HG03558 (cell line): ENCODE measurements around the gene SPRED2.
"Not testable (repeated sequence)": the region's sequence is repeated elsewhere in the genome, so short reads cannot be mapped to it uniquely, and the experiment has no call there.

ENCODE experiments used
- ATAC-seq: cut with Tn5 transposase; IDR thresholded peaks from one replicate; pipeline ENCODE4 v1.9.1; 2021; ENCODE audit warnings: moderate number of reproducible peaks; ENCODE audit not compliant: unreplicated experiment; ENCODE audit errors: extremely low read depth

The SPRED2 gene

GRCh38 chr2:65319072-65319673 lies 113.2 kb downstream of the SPRED2 start:
- no peak for ATAC-seq

GRCh38 chr2:65317841-65318240 lies 114.6 kb downstream of the SPRED2 start:
- no peak for ATAC-seq

DNA sequence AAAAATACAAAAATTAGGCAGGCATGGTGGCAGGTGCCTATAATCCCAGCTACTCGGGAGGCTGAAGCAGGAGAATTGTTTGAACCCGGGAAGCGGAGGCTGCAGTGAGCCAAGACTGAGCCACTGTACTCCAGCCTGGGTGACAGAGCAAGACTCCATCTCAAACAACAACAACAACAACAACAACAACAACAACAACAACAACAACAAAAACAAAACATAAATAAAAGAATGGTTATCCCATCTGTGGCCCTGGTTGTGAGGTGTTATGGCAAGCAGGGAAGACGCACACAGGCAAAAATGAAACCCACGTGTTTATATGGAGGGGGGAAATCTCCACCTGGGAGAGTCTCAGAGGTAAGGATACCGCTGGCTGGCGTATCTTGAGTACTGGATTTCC lies 115.0 kb downstream of the SPRED2 start:
- ATAC-seq = not testable (repeated sequence)

DNA sequence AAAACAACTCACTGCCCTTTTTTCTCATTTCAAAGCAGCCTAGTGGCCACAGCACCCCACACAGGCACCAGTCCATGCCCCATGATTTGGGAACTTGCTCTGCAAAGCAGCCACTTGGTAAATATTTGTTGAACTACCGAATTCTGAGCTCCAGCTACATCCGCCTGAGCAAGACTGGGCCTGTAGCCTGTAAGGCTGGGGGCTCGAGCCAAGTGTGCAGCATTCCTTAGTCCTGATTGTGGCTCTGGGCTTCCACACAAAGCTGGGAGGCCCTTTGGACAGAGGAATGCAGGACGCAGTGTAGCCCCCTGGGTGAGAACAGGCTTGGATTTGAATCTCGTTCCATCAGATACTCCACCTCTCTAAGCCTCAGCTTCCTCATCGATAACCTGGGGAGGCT lies 116.3 kb downstream of the SPRED2 start:
- ATAC-seq = no peak

DNA sequence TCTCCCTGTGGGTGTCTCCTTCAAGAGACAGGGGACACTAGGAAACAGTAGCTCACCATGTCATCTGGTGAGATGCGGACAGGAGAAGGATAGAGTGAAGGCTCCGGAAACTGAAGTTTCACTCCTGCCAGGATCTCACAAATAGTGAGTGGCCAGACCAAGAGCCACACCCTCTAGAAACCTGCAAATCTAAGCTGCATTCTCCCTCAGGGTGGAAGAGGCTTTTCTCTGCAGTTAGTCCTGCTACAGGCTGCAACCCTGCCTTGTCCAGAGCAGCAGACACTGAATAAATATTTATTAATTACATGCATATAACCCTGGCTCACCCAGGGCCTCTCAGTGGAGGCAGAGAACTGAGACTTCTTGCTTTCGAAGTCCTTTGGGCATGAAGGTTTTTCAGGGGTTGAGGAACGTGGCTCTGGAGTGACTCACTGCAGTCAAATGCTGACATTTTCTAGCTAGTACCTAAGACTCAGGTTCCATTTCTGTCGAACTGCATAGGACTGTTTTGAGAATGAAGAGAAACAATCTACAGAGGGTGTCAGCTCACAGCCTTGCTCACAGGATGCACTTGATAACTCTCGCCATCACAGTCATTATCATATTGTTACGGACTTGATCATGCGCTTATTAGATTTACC lies 117.5 kb downstream of the SPRED2 start:
- ATAC-seq = no peak

DNA sequence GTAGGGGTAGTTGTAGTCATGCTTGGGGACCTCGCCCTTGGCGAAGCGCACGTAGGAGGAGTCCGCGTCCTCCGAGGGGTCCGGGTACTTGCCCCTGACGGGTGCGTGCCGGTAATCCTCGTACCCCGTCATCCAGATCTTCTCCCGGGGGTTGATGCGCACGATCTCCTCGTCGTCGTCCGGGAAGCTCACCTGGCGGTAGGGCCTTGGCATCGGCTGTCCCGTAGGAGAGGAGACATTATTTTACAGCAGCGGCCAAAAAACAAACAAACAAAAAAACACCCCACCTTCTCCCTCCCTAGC lies 118.5 kb downstream of the SPRED2 start:
- no peak for ATAC-seq

DNA sequence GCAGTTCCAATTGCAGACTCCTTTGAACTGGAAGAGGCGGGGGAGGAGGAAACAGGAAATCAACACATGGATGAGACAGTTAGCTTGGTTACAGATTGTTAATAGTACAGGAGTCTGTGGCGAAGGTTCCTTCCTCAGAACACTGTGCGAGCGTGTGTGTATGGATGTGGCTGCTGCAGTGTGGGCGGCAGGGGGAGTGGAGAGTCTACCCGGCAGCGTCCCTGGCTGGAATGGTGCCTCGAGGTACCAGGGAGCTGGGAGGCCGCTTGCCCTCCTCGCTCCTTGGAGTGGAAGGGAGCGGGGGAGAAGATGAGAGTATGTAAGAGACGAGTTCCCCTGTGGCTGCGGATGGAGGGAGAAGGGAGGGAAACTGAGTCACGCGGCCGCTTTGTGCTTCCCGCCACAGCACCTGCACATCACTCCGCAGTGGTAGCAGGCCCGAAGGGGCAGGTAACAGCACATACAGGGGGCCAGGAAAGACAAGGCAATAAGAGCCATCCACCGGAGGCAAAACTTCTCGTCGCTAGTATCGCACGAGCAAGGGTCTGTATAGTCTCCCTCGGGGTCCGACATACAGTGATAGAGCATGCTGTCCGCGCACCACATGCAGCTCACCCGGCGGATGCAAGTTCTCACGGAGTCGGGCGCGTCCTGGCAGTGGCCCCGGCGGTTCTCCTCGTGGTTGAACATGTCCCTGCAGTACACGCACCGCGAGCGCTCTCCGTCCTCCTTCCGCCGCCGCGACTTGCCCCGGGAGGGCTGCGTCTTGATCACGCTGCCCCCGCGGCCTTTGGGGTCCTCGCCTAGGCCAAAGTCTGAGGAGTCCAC lies 119.1 kb downstream of the SPRED2 start:
- no peak for ATAC-seq

GRCh38 chr2:65311596-65311995 lies 120.8 kb downstream of the SPRED2 start:
- ATAC-seq = no peak

DNA sequence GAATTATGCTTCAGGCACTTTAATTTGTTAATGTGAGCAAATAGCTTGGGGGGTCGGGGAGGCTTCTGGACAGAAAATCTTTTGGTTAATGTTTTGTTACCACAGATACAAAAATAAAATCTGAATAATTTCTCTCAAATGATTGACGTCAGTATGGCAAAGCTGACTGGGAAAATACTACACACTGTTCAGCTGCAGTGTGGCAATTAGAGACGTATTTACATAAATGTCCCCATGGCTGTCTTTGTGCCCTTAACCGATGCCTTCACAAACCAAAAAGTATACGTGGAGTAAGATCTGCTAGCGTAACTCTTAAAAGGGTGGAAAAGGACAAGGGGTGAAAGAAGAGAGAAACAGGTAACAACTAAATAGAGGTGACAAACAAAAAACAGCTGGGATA lies 121.3 kb downstream of the SPRED2 start:
- no peak for ATAC-seq

DNA sequence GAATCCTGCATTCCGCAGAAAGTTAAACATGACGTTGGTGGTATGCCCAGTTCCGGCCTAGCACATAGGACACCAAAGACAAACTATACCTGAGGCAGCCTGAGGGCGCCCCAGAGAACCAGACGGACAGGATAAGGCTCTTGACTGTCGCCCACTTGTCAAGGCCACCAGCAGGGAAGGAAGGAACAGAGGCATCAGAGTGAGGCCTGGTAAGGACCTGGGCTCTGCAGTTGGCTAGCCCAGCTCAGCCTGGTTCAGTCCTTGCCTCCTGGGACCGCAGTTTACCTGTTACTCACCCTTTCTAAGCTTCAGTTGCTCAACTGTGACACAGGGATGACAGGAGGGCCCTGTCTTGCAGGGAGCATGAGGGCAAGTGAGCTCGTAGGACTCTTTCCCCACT lies 122.7 kb downstream of the SPRED2 start:
- ATAC-seq = no peak

- no peak for ATAC-seq
Measured at GRCh38 chr2:65305934-65306333, 126.5 kb downstream of the SPRED2 start.

DNA sequence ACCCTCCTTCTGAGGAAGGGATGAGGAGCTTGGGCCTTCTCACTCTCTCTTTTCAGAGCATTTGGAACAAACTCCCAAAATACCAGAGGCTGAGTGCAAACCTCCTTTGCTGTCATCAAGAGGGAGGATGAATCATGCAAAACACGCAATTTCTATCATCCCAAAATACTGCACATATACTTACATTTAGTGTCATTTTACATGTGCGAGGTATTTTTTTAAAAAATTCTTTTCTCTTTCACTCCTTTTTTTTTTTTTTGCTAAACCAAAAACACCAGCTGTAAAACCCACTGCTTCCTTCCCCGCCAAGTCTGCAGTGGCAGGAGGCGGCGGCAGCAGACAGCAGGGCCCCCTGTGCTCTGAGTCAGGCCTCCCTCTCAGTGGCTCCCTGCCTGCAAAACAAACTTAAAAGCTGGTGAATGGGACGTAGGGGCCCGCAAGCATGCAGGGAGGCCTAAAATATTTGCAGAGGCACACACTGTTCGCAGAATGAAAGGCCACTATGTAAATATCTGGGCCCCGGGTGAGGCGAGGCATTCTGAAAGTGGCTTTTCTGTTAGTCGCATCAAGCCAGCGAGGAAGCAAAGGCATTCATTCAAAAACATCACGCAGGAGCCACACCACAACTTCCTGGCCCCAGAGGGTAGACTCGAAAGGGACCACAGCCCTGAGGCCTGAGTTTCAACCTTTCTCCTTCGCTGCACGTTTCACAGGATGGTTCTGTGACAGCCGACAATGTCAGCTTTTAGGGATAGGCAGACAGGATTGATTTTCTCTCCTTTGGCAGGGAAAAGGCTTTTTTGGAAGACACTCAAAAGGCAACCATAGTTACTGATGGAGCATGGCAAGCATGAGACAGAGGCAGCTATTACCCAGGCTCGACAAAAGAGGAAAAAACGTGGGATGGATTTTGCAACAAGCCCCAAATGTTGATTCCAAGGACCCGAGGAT lies 131.4 kb downstream of the SPRED2 start:
- peak; percentile 57 for ATAC-seq

DNA sequence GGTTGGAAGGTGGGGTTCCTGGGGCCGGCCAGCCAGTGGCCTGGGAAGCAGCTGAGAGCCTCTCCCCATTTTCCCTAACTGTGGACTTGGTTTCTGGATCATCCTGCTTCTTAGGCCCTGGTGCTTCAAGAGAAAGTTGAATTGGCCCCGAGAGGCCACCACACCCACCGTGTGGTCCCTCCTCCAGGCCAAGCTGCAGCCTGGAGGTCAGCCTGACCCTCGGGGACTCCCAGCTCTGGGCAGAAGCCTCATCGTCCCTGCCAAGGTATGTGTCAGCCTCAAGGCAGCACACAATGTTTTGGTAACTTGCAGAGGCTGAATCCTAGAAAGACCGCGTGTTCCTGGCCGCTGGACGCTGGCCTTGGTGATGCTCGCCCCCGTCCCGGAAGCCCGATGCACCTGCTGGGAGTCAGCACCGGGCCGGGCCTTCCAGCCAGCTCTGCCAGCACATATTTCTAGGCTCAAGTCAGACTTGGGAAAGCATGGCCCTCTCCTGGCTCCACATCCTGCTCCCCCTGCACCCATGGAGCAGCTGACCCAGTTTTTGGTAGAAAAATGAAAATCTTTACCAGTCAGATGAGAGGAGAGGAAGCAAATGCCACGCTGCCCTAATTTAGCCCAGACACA lies 132.2 kb downstream of the SPRED2 start:
- no peak for ATAC-seq

DNA sequence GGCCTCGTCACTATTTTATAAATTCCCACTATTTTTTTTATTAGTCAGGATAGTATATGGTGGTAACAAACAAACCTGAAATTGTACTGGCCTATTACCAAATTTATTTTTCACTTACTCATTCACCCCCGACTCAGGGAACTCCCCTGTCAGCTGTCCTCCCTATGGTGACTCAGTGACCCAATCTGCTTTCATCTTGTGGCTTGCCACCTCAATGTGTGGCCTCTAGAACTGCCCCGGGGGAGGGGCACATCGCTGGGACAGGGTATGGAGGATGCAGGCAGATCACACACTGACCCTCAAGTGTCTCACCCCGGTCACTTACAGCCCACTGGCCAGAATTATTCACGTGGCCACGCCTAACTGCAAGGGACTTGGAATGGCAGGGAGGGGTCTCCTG lies 133.2 kb downstream of the SPRED2 start:
- no peak for ATAC-seq

GRCh38 chr2:65298089-65298488 lies 134.3 kb downstream of the SPRED2 start:
- no peak for ATAC-seq

DNA sequence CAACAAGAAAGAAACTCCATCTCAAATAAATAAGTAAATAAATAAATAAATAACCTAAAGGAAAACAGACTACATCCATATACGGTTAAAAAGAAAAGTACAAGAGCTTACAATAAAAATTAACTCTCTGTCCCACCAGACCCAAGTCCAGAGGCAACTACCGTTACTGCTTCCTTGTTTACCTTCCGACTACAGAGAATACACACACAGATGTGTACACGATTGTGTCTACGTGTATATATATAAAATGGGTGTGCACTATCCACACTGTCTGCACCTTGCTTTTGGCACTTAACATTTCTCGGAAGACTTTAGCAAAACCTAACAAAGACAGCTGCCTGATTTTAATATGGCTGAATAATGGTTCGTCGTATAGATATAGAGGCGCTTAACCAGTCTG lies 134.9 kb downstream of the SPRED2 start:
- ATAC-seq = no peak

DNA sequence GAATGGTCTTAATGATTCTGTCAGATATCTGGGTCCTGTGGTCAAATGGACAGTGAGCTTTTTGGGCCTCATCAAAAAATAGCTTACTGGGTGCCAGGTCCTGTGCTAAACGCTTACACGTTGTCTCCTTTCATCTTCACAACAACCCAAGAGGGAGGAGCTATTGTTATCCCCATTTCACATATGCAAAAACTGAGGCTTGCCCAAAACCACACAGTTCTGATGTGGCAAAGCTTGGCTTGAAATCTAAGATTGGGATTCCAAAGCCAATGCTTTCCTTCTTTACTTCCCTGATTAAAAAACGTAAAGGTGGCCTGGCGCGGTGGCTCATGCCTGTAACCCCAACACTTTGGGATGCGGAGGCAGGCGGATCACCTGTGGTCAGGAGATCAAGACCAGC lies 135.4 kb downstream of the SPRED2 start:
- ATAC-seq = no peak

GRCh38 chr2:65294701-65295100 lies 137.7 kb downstream of the SPRED2 start:
- no peak for ATAC-seq

- ATAC-seq = no peak
Measured at GRCh38 chr2:65294136-65294535, 138.3 kb downstream of the SPRED2 start.

GRCh38 chr2:65293376-65293775 lies 139.0 kb downstream of the SPRED2 start:
- no peak for ATAC-seq
